NT2/D1 (cell line): ENCODE data around the gene TFAP2E.

ENCODE experiments used
- SUZ12 ChIP-seq: IDR thresholded peaks from 2 replicates; pipeline ENCODE4 v1.6.1; 2011; ENCODE audit not compliant: insufficient read length, insufficient read depth; ENCODE audit errors: extremely low read depth
- YY1 ChIP-seq: IDR thresholded peaks from 2 replicates; pipeline ENCODE4 v1.6.1; 2011; ENCODE audit not compliant: insufficient read length, insufficient read depth
- ZNF274 ChIP-seq: IDR thresholded peaks from 2 replicates; pipeline ENCODE4 v1.6.1; 2011; ENCODE audit warnings: mild to moderate bottlenecking, low read depth, low read length

DNA sequence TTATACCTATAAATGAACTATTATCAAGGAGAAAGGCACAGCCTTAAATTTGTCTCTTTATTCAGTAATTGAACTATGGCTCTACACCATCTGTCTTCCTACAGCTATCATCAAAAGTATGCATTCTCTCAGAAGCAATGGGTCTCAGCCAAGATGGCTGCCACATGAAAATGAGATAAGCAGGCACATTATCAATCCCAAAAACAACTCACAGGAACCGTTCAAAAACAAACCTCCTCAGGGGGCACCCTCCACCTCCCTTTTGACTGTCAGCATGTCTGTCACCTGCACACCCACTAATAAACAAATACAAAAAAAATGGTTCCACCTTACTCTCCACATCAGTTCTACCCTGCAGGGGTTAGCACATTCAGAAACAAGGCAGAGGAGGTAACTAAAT, 39.5 kb upstream of the TFAP2E start:
- TF ChIP-seq YY1, result no peak
- no peak for TF ChIP-seq SUZ12
- no peak for TF ChIP-seq ZNF274
